GM21576 (cell line): ENCODE results near the gene MPDU1.
A peak's percentile ranks its signal among the peaks of the same experiment; 100 is the strongest.
"Not testable (repeated sequence)": the region's sequence is repeated elsewhere in the genome, so short reads cannot be mapped to it uniquely, and the experiment has no call there.

Experiments
- ATAC-seq: cut with Tn5 transposase; IDR thresholded peaks from one replicate; pipeline ENCODE4 v1.9.1; 2021; ENCODE audit warnings: mild to moderate bottlenecking, moderate library complexity; ENCODE audit not compliant: unreplicated experiment

Gene MPDU1

GRCh38 chr17:7613769-7614424, 30.2 kb downstream of the MPDU1 start:
- peak; percentile 1 for ATAC-seq

GRCh38 chr17:7614425-7615264, 31.0 kb downstream of the MPDU1 start, which contains the start of gene FXR2:
TSS of gene FXR2 (minus strand) at chr17:7614897. CDS start at chr17:7614532, 365 bp downstream.
- peak; percentile 80 for ATAC-seq

GRCh38 chr17:7615265-7615747, 31.7 kb downstream of the MPDU1 start:
- no peak for ATAC-seq

GRCh38 chr17:7618608-7619007, 35.0 kb downstream of the MPDU1 start:
- ATAC-seq = no peak

- ATAC-seq = no peak
Measured at GRCh38 chr17:7620835-7621234, 37.2 kb downstream of the MPDU1 start.

- ATAC-seq = no peak
Measured at GRCh38 chr17:7623661-7624060, 40.0 kb downstream of the MPDU1 start.

- not testable (repeated sequence) for ATAC-seq
Measured at GRCh38 chr17:7625749-7626148, 42.1 kb downstream of the MPDU1 start.

GRCh38 chr17:7626307-7626706, 42.7 kb downstream of the MPDU1 start:
- no peak for ATAC-seq

- ATAC-seq = no peak
Measured at GRCh38 chr17:7626956-7627249, 43.3 kb downstream of the MPDU1 start.

GRCh38 chr17:7627250-7628121, 43.8 kb downstream of the MPDU1 start, which contains the start of gene SAT2:
TSS of gene SAT2 (minus strand) at chr17:7627821. CDS start at chr17:7627635, 186 bp downstream.
- ATAC-seq = peak; percentile 84

- ATAC-seq = no peak
Measured at GRCh38 chr17:7629939-7630571, 46.4 kb downstream of the MPDU1 start, which contains the start of gene SHBG. TSS of gene SHBG (plus strand) at chr17:7630135. CDS start at chr17:7630173, 38 bp downstream.

- no peak for ATAC-seq
Measured at GRCh38 chr17:7631398-7632380, 48.0 kb downstream of the MPDU1 start.

GRCh38 chr17:7632492-7632894, 48.8 kb downstream of the MPDU1 start:
- no peak for ATAC-seq

GRCh38 chr17:7633093-7633492, 49.4 kb downstream of the MPDU1 start:
- ATAC-seq = no peak

GRCh38 chr17:7634384-7634783, 50.7 kb downstream of the MPDU1 start:
- no peak for ATAC-seq

- no peak for ATAC-seq
Measured at GRCh38 chr17:7636163-7636562, 52.5 kb downstream of the MPDU1 start.
